ENCODE data around the gene DDC. TPM values are rescaled to one million over a fixed set of nuclear protein-coding genes. Genes with fewer than 3 reads are reported as not detected.
A peak's percentile ranks its signal among the peaks of the same experiment; 100 is the strongest.

DDC gene
- total RNA-seq, 1 experiment from 2014 or later: not detected

DNA sequence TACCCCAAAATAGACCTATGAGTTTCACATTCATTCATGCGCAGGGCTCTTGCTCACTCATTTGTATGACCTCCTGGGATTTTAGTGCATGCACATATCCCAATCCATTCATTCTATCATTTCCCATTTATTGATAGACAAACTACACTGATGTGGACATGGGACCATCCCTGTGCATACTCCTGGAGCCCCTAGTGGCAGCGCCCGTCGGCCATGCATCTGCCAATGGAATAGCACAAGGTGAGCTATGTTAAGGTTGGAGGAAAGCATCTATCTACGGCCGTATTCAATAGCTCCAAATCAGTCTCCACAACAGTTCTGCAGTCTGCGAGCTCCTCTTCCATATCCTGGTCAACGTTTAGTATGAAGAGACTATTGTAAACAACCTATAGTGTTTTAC, 83.3 kb downstream of the DDC start:
- Histone ChIP-seq H3K4me1 (ENCODE audit: control insufficient read depth in 1 of 2, insufficient read depth in 2 of 2, low read length in 2 of 2) (no peaks in the 10 kb centered on the region), H3K9me2 (ENCODE audit: insufficient read depth) (0 out of 2 replicates have a peak, but pooled peaks cover 3% of the 10 kb centered on the region), H3K4me3 (replicated peaks in 1 of 2; ENCODE audit: low read depth in 1 of 2, low read length in 2 of 2) (no peak overlapping the region), H3K79me2 (ENCODE audit: insufficient read depth, low read length) (no peaks in the 10 kb centered on the region), H3K36me3 (ENCODE audit: control insufficient read depth in 1 of 2, insufficient read depth in 2 of 2, low read length in 2 of 2) (no peaks in the 10 kb centered on the region), H3K9me3 (ENCODE audit: control insufficient read depth in 1 of 2, insufficient read depth in 1 of 2, low read depth in 1 of 2, low read length in 2 of 2) (no peaks in the 10 kb centered on the region), H2AFZ (ENCODE audit: low read depth, low read length, poor library complexity, severe bottlenecking) (no peak overlapping the region), H3K27me3 (ENCODE audit: insufficient read depth, low read length) (no peaks in the 10 kb centered on the region), H3K27ac (ENCODE audit: low read depth, low read length) (no peak overlapping the region), H3K4me2 (ENCODE audit: low read length) (no peak overlapping the region), H4K20me1 (ENCODE audit: insufficient read depth) (no peaks in the 10 kb centered on the region), H3K9ac (ENCODE audit: low read length) (no peak overlapping the region)
- POLR2A ChIA-PET: no interaction called here
- intact Hi-C loops (cut with micrococcal nuclease): no loop called here
- RAD21 ChIA-PET (ENCODE audit: low non-redundant PET in 1 of 2, low total read pairs in 2 of 2, uncharacterized antibody in 2 of 2, unreplicated experiment in 2 of 2): no interaction called here
- ATAC-seq (peak; percentile 72), DNase-seq (ENCODE audit: low read depth, low spot score) (no peak)
- TF ChIP-seq, protein P1, sequence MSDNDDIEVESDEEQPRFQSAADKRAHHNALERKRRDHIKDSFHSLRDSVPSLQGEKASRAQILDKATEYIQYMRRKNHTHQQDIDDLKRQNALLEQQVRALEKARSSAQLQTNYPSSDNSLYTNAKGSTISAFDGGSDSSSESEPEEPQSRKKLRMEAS (IDR thresholded peaks at IDR 0.05): no peak
- TF ChIP-seq ZFX (IDR thresholded peaks at IDR 0.05) (no peak), POLR2A (IDR thresholded peaks at IDR 0.05; ENCODE audit: borderline replicate concordance, extremely low read depth, insufficient read depth, insufficient read length) (no peak), CEBPB (IDR thresholded peaks at IDR 0.05; ENCODE audit: low read depth) (no peak)
- TF ChIP-seq, protein P2, sequence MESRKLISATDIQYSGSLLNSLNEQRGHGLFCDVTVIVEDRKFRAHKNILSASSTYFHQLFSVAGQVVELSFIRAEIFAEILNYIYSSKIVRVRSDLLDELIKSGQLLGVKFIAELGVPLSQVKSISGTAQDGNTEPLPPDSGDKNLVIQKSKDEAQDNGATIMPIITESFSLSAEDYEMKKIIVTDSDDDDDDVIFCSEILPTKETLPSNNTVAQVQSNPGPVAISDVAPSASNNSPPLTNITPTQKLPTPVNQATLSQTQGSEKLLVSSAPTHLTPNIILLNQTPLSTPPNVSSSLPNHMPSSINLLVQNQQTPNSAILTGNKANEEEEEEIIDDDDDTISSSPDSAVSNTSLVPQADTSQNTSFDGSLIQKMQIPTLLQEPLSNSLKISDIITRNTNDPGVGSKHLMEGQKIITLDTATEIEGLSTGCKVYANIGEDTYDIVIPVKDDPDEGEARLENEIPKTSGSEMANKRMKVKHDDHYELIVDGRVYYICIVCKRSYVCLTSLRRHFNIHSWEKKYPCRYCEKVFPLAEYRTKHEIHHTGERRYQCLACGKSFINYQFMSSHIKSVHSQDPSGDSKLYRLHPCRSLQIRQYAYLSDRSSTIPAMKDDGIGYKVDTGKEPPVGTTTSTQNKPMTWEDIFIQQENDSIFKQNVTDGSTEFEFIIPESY (IDR thresholded peaks at IDR 0.05; ENCODE audit: extremely low read depth, insufficient replicate concordance, low read length): no peak
- TF ChIP-seq, protein P3, sequence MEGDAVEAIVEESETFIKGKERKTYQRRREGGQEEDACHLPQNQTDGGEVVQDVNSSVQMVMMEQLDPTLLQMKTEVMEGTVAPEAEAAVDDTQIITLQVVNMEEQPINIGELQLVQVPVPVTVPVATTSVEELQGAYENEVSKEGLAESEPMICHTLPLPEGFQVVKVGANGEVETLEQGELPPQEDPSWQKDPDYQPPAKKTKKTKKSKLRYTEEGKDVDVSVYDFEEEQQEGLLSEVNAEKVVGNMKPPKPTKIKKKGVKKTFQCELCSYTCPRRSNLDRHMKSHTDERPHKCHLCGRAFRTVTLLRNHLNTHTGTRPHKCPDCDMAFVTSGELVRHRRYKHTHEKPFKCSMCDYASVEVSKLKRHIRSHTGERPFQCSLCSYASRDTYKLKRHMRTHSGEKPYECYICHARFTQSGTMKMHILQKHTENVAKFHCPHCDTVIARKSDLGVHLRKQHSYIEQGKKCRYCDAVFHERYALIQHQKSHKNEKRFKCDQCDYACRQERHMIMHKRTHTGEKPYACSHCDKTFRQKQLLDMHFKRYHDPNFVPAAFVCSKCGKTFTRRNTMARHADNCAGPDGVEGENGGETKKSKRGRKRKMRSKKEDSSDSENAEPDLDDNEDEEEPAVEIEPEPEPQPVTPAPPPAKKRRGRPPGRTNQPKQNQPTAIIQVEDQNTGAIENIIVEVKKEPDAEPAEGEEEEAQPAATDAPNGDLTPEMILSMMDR (IDR thresholded peaks at IDR 0.05 in 2 of 3, conservative IDR thresholded peaks at IDR 0.05 in 1 of 3; ENCODE audit: borderline replicate concordance in 1 of 3, insufficient read depth in 1 of 3, low read depth in 2 of 3, low read length in 2 of 3): peak in 2 of 3 experiments; percentile 31 to 49; a peak in 3 of 6 replicates
- CTCF ChIA-PET: no interaction called here
- BruUV-seq (replicated peaks): no TSS peak

Measured in HCT116 (cell line).